Stomach (tissue), 9 donors: ENCODE data around the gene KDM4B. TPM values are rescaled to one million over a fixed set of nuclear protein-coding genes. Genes with fewer than 3 reads are reported as not detected.

Experiments
- DNase-seq, 2 donors: peaks; one replicate each; pipeline versions ENCODE4 v3.0.0 to v3.0.0-alpha.2; 2013 to 2019
- H3K27ac ChIP-seq, 5 donors: fragments of 200-600 bp in 4 of 5; sonication (generic) in 4 of 5; one replicate each; pipeline ENCODE4 v1.5.1; 2013 to 2019; ENCODE audit warnings: mild to moderate bottlenecking in 1 of 5, moderate library complexity in 1 of 5
- H3K27me3 ChIP-seq, 3 donors: fragments of 200-600 bp; sonication (generic); one replicate each; pipeline ENCODE4 v1.5.1; 2017 to 2019; ENCODE audit warnings: mixed run types in 1 of 3
- H3K36me3 ChIP-seq, 4 donors: fragments of 200-600 bp; sonication (generic); 1 replicate in 3 of 4; 2 replicates in 1 of 4; pipeline ENCODE4 v1.5.1; 2016 to 2019
- H3K4me1 ChIP-seq, 4 donors: fragments of 200-600 bp; sonication (generic); one replicate each; pipeline ENCODE4 v1.5.1; 2016 to 2019
- H3K4me3 ChIP-seq, 4 donors: fragments of 200-600 bp; sonication (generic) in 3 of 4; one replicate each; pipeline ENCODE4 v1.5.1; 2016 to 2019; ENCODE audit warnings: mild to moderate bottlenecking in 1 of 4
- H3K9me3 ChIP-seq, 4 donors: fragments of 200-600 bp; sonication (generic); one replicate each; pipeline ENCODE4 v1.5.1; 2016 to 2019
- CTCF ChIP-seq, 7 experiments: fragments of 450-650 bp in 4 of 7; fragments of 200-600 bp in 3 of 7; sonication (generic) in 3 of 7; IDR thresholded peaks; one replicate each; pipeline ENCODE4 v1.5.1; 2016 to 2019; ENCODE audit warnings: antibody characterized with exemption in 7 of 7, control low read depth in 2 of 7, mild to moderate bottlenecking in 1 of 7
- EP300 ChIP-seq: sonication (generic); formaldehyde crosslinking; IDR thresholded peaks from one replicate; pipeline ENCODE4 v1.6.1; 2017; ENCODE audit warnings: antibody characterized with exemption
- POLR2A ChIP-seq, 4 donors: fragments of 450-650 bp; IDR thresholded peaks; one replicate each; pipeline ENCODE4 v1.6.1; 2016; ENCODE audit warnings: antibody characterized with exemption in 4 of 4, control low read depth in 2 of 4, mild to moderate bottlenecking in 1 of 4, moderate library complexity in 1 of 4
- POLR2AphosphoS5 ChIP-seq, 3 donors: sonication (generic); formaldehyde crosslinking; IDR thresholded peaks; one replicate each; pipeline ENCODE4 v1.6.1; 2016; ENCODE audit warnings: antibody characterized with exemption in 3 of 3
- WGBS, 5 donors: extraction: QIAGEN DNeasy Blood & Tissue Kit in 3 of 5; methylation state at CpG; one replicate each; pipeline versions ENCODE4 v1.1.5 to v1.1.7; 2013 to 2018; 5-methylcytosine and 5-hydroxymethylcytosine counted together
- intact Hi-C: fragments of 100-400 bp; cut with DNase I; formaldehyde crosslinking; loops from one replicate; pipeline ENCODE4 v1.15.1; 2023; ENCODE audit warnings: low total_unique reads
- polyA plus RNA-seq, 3 donors: library from polyadenylated mRNA; stranded (reverse); fragments of 200-250 nt; gene quantifications; one replicate each; pipeline ENCODE4 v1.2.3, GENCODE V29; 2013
- total RNA-seq, 5 donors: library from RNA; depleted of rRNA; stranded (reverse); fragments of >200 nt; gene quantifications; one replicate each; pipeline versions ENCODE4 v1.1.0 to v1.2.3, GENCODE V29; 2014 to 2016
- donor health status: healthy with polysubstance abuse.
- donor health status: Bipolar disorder and iron deficiency.
- donor health status: healthy.

Gene KDM4B
- total and polyA plus RNA-seq, 8 donors, result 5.2 to 202 (median 29.4) TPM

GRCh38 chr19:5041913-5042187 is 72.9 kb downstream of the KDM4B start:
- WGBS, 5 donors, result 88 to 94% (median 92%) methylated on average over 10 to 11 of the region's 11 CpGs
- H3K27ac ChIP-seq, result no peak overlapping the region
- no peak for DNase-seq
- H3K36me3 ChIP-seq, result peaks cover 16 to 67% (median 55%) of the 10 kb centered on the region in 4 donors
- no peak overlapping the region for H3K4me3 ChIP-seq
- no peaks in the 10 kb centered on the region for H3K27me3 ChIP-seq
- H3K4me1 ChIP-seq, result peaks cover 30 to 45% (median 42%) of the 10 kb centered on the region in 4 donors
- H3K9me3 ChIP-seq, result no peaks in the 10 kb centered on the region
- intact Hi-C loops, result no loop called here
- TF ChIP-seq EP300 (no peak), CTCF (IDR thresholded peaks at IDR 0.05) (no peak), POLR2AphosphoS5 (IDR thresholded peaks at IDR 0.05) (no peak), POLR2A (IDR thresholded peaks at IDR 0.05) (no peak)

GRCh38 chr19:5042556-5042955 is 73.6 kb downstream of the KDM4B start:
- Histone ChIP-seq H3K27ac (no peak overlapping the region), H3K36me3 (peaks cover 18 to 70% (median 58%) of the 10 kb centered on the region in 4 donors), H3K4me3 (no peak overlapping the region), H3K27me3 (no peaks in the 10 kb centered on the region), H3K4me1 (peaks cover 33 to 45% (median 43%) of the 10 kb centered on the region in 4 donors), H3K9me3 (no peaks in the 10 kb centered on the region)
- WGBS, 5 donors, result 76 to 85% (median 81%) methylated on average over 17 to 18 of the region's 18 CpGs
- no peak for TF ChIP-seq EP300
- TF ChIP-seq POLR2AphosphoS5 (IDR thresholded peaks at IDR 0.05), result no peak
- no peak for TF ChIP-seq POLR2A (IDR thresholded peaks at IDR 0.05)
- no peak for TF ChIP-seq CTCF (IDR thresholded peaks at IDR 0.05)
- intact Hi-C loops, result no loop called here
- no peak for DNase-seq

GRCh38 chr19:5045029-5045428 is 76.1 kb downstream of the KDM4B start:
- Histone ChIP-seq H3K4me3 (no peak overlapping the region), H3K36me3 (peaks cover 20 to 76% (median 52%) of the 10 kb centered on the region in 4 donors), H3K4me1 (peaks cover 37 to 47% (median 44%) of the 10 kb centered on the region in 4 donors), H3K27me3 (no peaks in the 10 kb centered on the region), H3K9me3 (no peaks in the 10 kb centered on the region), H3K27ac (no peak overlapping the region)
- intact Hi-C loops, result no loop called here
- TF ChIP-seq EP300 (no peak), POLR2AphosphoS5 (IDR thresholded peaks at IDR 0.05) (no peak), CTCF (IDR thresholded peaks at IDR 0.05) (no peak), POLR2A (IDR thresholded peaks at IDR 0.05) (no peak)
- WGBS, 5 donors, result 91 to 96% (median 93%) methylated on average over 16 of the region's 16 CpGs
- no peak for DNase-seq

GRCh38 chr19:5045956-5046338 is 77.0 kb downstream of the KDM4B start:
- Histone ChIP-seq H3K4me3 (no peak overlapping the region), H3K9me3 (no peaks in the 10 kb centered on the region), H3K4me1 (peaks cover 37 to 47% (median 44%) of the 10 kb centered on the region in 4 donors), H3K27me3 (no peaks in the 10 kb centered on the region), H3K36me3 (peaks cover 13 to 76% (median 52%) of the 10 kb centered on the region in 4 donors), H3K27ac (peak overlapping the region; percentile 42 to 83 (median 66))
- DNase-seq, result peak in 1 of 2 donors; percentile 67
- TF ChIP-seq POLR2AphosphoS5 (IDR thresholded peaks at IDR 0.05), result no peak
- TF ChIP-seq POLR2A (IDR thresholded peaks at IDR 0.05), result no peak
- no peak for TF ChIP-seq EP300
- TF ChIP-seq CTCF (IDR thresholded peaks at IDR 0.05), result no peak
- WGBS, 5 donors, result 33 to 60% (median 46%) methylated on average over 8 of the region's 8 CpGs
- intact Hi-C loops, result no loop called here
